ENCODE results near the gene FAF2. TPM values are rescaled to one million over a fixed set of nuclear protein-coding genes. Genes with fewer than 3 reads are reported as not detected.

Gene FAF2
- total RNA-seq, 4 donors from 2014 or later: 12.3 to 47.8 (median 32.5) TPM

GRCh38 chr5:176533390-176533789, 85.2 kb downstream of the FAF2 start:
- Histone ChIP-seq H3K27me3 (no peaks in the 10 kb centered on the region), H3K4me3 (no peak overlapping the region), H3K4me1 (peaks cover 4 to 20% of the 10 kb centered on the region in 2 donors), H3K27ac (peak overlapping the region; percentile 26 to 95), H3K36me3 (no peaks in the 10 kb centered on the region), H3K9me3 (no peaks in the 10 kb centered on the region)
- no peak for DNase-seq
- intact Hi-C loops (cut with DNase I; ENCODE audit: low total_unique reads): loop anchor here (5.0 kb wide), 1 partner anchor 86 kb away; the partner anchor contains the start of gene FAF2
- TF ChIP-seq CTCF (IDR thresholded peaks at IDR 0.05): no peak
- TF ChIP-seq POLR2A (IDR thresholded peaks at IDR 0.05): no peak

DNA sequence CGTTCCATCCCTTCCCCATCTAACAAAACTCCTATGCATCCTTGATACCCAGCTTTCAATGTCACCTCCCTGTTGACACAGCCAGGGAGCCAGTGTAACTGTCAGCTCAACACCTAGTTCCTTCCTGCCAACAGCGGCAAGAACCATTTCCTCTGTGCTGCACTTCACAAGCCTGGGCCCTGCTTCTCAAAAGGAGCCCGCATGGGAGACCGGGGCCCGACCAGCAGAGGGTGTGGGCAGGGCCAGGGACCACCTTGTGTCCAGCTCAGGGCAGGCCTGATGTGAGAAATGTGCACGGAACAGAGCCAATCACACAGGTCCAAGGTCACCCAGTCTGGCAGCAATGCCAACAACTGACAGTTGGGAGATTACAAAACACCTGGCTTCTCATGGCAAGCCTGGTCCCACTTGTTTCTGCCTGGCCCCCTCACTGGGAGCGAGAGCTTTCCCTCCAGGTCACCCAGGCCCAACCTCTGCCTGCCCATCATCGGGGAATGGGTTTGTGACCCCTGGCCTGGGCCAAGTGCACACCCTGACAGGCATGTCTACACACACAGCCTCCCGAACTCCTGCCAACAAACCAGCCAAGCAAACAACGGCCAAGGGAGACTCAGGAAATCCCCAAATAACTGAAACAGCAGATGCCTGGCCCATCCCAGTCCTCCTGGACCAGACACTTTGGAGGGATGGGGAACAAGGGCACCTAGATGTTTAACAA, 85.9 kb downstream of the FAF2 start:
- peak in 1 of 2 donors; percentile 35 for DNase-seq
- H3K27ac ChIP-seq: peak overlapping the region; percentile 26 to 95
- no peak overlapping the region for H3K4me3 ChIP-seq
- intact Hi-C loops (cut with DNase I; ENCODE audit: low total_unique reads): loop anchor here (5.0 kb wide), 1 partner anchor 87 kb away; the partner anchor contains the start of gene FAF2
- H3K9me3 ChIP-seq: no peaks in the 10 kb centered on the region
- no peak for TF ChIP-seq CTCF (IDR thresholded peaks at IDR 0.05)
- no peak for TF ChIP-seq POLR2A (IDR thresholded peaks at IDR 0.05)
- H3K4me1 ChIP-seq: peaks cover 4 to 20% of the 10 kb centered on the region in 2 donors
- no peaks in the 10 kb centered on the region for H3K36me3 ChIP-seq
- H3K27me3 ChIP-seq: no peaks in the 10 kb centered on the region

GRCh38 chr5:176534640-176535039, 86.5 kb downstream of the FAF2 start:
- Histone ChIP-seq H3K36me3 (no peaks in the 10 kb centered on the region), H3K4me3 (no peak overlapping the region), H3K4me1 (peaks cover 4 to 20% of the 10 kb centered on the region in 2 donors), H3K27ac (peak overlapping the region; percentile 93 to 95), H3K27me3 (no peaks in the 10 kb centered on the region), H3K9me3 (no peaks in the 10 kb centered on the region)
- no peak for DNase-seq
- intact Hi-C loops (cut with DNase I; ENCODE audit: low total_unique reads): loop anchor here (5.0 kb wide), 1 partner anchor 87 kb away; the partner anchor contains the start of gene FAF2
- TF ChIP-seq POLR2A (IDR thresholded peaks at IDR 0.05): no peak
- no peak for TF ChIP-seq CTCF (IDR thresholded peaks at IDR 0.05)

DNA sequence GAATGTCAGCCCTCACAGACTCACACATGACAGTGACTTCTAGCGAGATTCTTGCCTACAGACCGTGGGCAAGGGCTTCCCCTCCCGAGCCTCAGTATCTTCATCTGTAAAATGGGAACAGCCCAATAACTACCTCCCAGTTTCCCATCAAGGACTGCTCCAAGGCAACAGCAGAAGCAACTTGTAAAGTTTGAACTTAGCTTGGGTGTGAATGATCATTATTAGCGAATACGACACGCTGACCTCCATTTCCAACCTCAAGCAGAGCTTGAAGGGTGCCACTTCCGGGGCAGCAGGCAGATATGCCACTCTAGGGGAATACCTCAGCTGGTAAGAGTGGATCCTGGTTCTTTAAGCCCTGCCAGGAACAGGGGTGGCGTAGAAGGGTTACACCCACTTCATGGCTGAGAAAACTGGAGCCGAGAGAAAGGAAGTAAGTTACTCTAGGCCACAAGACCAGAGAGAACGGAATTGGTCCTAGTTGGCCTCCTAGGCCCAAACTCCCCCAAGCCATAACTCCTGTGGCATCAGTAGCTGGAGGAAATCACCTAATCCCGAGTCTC, 87.0 kb downstream of the FAF2 start:
- intact Hi-C loops (cut with DNase I; ENCODE audit: low total_unique reads): no loop called here

More for the DNA sequence above, 87.0 kb downstream of the FAF2 start:
- peak overlapping the region in 1 of 2 donors; percentile 87 for H3K4me3 ChIP-seq
- no peaks in the 10 kb centered on the region for H3K9me3 ChIP-seq
- TF ChIP-seq POLR2A (IDR thresholded peaks at IDR 0.05) (no peak), CTCF (IDR thresholded peaks at IDR 0.05) (no peak)
- peaks cover 4 to 20% of the 10 kb centered on the region in 2 donors for H3K4me1 ChIP-seq
- peak overlapping the region; percentile 93 to 95 for H3K27ac ChIP-seq
- no peaks in the 10 kb centered on the region for H3K27me3 ChIP-seq
- H3K36me3 ChIP-seq: no peaks in the 10 kb centered on the region
- DNase-seq: no peak
